HG02678 (cell line): ENCODE measurements around the gene SCNM1.

ENCODE experiments used
- ATAC-seq: cut with Tn5 transposase; IDR thresholded peaks from one replicate; pipeline ENCODE4 v1.9.1; 2021; ENCODE audit warnings: mild to moderate bottlenecking, moderate library complexity; ENCODE audit not compliant: unreplicated experiment

SCNM1 gene

GRCh38 chr1:151165738-151166504 is at the start of gene SCNM1, which contains the start of gene LYSMD1:
SCNM1 (plus strand) TSS chr1:151166144; CDS start chr1:151166153, 9 bp downstream.
LYSMD1 (minus strand) TSS chr1:151165902; CDS start chr1:151165258, 644 bp downstream.
- peak; percentile 92 for ATAC-seq

- ATAC-seq, result no peak
Measured at GRCh38 chr1:151124763-151125403, 41.1 kb upstream of the SCNM1 start.

DNA sequence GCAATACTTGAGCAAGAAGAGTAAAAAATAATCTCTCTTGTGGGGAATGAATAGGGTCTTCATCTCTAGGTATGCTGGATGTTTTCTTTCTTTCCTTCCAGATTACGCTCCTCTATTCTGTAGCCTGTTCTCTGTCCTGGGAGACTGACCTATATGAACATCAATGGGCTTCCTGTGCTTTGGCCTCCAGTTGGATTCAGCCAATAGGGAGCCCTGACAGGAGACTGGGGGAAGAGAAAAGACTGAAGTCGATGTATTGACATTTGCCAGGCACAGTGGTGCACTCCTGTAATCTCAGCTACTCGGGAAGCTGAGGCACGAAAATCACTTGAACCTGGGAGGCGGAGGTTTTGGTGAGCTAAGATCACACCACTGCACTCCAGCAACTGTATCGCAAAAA is 37.1 kb upstream of the SCNM1 start:
- no peak for ATAC-seq

DNA sequence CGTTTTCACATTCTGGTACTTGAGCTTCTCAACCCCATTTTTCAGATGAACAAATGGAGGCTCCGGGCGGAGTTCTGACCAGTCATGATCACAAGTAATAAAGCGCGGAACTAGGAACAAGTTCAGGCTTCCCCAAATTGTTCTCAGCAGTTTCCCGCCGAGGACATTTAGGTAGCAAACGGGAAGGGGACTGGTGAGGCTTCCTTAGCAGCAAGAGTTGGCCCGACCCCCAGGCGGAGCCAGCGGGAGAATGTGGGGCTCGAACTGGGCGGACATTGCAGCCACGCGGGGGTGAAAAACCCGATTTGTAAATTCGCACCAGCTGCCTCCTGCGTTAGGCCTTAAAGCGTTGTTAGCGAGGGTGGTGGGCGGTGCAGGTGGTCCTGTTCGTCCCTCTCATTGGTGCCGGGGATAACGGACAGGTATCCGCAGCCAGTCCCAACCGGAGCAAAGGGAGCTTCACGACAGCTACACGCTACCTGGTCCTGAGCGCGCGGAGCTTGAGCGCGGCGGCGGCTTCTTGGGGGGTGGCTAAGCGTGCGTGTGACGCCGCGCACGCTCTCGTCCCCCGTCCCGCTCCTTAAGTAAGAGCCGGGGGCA is 34.9 kb upstream of the SCNM1 start:
- peak; percentile 96 for ATAC-seq

- ATAC-seq, result no peak
Measured at GRCh38 chr1:151131701-151132334, 34.1 kb upstream of the SCNM1 start.

DNA sequence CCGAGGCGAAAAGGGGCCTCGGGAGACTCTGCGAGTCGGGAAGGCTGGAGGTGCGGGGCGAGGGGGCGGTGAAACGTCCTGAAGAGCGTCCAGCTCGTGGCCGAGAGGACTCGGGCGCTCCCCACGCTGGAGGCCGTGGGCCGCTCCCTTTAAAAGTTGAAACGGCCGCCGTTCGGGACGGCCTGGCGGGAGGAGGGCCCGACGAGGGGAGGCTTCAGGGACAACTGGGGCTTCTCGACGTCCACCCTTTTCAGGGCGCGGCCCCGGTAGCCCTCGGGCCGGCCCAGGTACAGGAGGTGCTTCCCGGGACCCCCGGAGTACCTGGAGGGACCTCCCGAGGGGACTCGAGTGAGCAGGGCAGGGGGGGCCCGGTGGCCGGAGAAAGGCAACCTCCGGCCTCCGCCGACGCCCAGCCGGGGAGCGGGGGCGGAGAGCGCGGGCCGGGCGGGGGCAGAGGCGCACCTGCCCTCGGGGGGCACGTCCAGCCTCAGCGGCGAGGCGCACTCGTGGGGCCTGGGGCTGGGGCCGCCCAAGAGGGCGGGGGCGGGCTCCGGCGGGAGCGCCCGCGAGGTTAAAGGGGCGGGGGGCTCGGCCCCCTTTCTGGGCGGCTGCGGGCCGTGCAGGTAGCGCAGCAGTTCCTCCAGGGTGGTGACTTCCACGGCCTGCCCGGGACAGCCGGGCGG is 33.5 kb upstream of the SCNM1 start:
- ATAC-seq, result no peak

- ATAC-seq, result no peak
Measured at GRCh38 chr1:151133018-151133806, 32.7 kb upstream of the SCNM1 start.

GRCh38 chr1:151134396-151134795 is 31.5 kb upstream of the SCNM1 start:
- no peak for ATAC-seq

GRCh38 chr1:151134991-151135390 is 31.0 kb upstream of the SCNM1 start:
- ATAC-seq, result no peak

GRCh38 chr1:151135433-151136385 is 30.2 kb upstream of the SCNM1 start:
- no peak for ATAC-seq

DNA sequence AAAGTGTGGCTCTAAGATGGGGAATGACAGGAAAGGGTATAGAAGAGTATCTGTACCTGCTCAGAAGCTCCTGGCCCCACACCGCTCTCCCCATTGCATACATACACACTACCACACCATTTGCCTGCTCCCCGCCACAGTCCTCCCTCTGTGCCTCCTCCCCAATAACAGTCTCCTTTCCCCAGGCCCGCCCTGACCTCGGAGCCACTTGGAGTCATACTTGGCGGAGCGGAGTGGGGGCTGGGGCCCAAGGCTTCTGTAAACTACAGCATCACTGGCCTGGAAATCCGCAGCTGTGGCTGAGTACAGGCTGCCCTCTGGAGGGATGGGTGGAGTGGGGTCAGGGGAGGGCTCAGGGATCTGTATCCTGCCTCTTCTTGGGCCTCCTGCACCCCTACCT is 28.2 kb upstream of the SCNM1 start:
- no peak for ATAC-seq

- ATAC-seq, result no peak
Measured at GRCh38 chr1:151142411-151143056, 23.4 kb upstream of the SCNM1 start.

DNA sequence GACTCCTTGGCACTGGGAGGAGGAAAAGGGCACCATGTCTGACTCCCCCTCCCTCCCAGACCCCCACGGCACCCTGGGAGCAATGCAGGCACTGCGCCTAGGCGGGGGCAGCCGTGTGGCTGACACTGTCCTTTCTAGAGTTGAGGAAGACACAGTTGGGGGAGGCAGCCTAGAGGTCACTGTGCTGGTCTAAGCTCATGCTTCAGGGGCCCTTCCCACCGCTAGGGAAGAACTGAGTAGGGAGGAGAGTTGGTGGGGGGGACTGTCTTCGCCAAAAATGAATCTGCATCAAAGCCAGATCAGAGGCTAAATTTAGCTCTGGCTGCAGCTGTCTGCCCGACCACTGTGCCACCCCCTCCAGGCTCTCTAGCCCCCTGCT is 22.9 kb upstream of the SCNM1 start:
- no peak for ATAC-seq

GRCh38 chr1:151143986-151144385 is 22.0 kb upstream of the SCNM1 start:
- no peak for ATAC-seq

DNA sequence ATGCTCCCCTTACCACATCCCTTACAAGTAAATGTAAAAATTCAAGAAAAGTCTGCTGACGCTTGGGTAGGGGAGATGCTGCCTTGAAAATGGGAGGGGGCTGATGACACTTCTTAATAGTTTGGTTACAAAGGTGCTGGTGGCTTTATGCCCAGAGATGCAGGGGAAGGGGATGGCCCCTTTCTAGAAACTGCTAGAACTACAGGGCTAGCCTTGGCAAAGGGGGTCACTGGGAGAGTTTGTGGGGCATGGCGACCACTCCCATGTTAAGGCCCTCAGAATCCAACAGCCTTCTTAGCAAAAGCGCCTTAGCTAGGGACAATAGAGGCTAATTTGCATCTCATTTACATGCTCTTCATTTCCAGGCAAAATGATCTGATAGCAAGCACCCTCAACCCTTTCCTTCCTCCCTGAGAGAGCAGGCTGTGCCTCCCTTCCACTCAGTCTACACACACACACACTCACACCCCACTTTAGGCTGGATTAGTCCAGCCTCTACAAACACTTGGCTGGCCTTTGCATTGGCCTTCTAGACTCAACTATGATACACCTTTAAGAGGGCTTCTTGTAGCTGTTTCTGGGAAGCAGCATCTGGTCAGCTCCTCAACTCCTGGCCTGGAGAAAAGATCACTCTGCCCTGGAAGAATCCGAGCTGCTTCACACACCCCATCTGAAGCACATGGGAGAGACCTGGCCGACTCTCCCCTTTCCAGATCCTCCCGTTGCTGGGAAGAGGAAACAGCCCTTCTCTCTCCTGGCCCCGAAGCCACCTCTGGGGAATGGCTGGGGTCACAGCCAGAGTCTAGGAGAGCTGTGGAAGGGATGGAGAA is 21.3 kb upstream of the SCNM1 start:
- no peak for ATAC-seq

- ATAC-seq, result no peak
Measured at GRCh38 chr1:151145304-151146071, 20.5 kb upstream of the SCNM1 start.

DNA sequence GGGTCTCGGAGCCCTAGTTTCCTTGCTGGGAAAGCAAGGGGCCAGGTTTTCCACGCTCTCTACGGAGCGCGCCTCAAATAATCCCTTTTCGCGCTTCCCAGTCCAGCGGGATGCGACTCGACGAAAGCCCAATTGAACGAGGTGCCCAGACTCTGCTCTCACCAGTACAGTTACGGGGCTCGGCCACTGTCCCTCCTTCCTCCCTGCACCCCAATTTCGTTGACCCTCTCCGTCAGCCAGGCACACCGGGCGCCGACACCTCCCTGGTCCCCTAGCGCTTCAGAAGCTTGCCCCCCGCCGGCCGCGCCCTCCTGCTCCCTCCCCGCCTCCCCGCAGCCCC is 19.9 kb upstream of the SCNM1 start:
- no peak for ATAC-seq
